ENCODE results near the gene MICAL2. TPM values are rescaled to one million over a fixed set of nuclear protein-coding genes. Genes with fewer than 3 reads are reported as not detected.

MICAL2 gene
- total RNA-seq, 2 experiments from 2014 or later: not detected

DNA sequence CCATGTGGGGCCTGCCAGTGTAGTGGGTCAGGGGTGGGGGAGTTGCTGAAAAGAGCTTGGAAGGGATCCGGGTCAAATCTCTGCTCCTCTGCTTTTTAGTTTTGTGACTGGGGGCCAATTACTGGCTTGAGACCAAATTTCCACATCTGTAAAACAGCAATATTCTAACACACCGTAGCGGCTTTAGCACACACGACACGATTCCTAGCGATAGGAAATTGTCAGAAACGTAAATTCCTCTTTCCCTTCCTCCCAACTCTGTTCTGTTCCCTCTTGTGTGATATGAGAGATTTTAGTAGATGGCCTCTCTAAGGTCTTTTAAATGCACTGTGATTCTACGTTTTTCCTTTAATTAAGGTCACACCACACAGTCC lies 71.9 kb downstream of the MICAL2 start:
- Histone ChIP-seq H3K27ac (ENCODE audit: low read depth, low read length, poor library complexity, severe bottlenecking) (no peak overlapping the region), H3K9me2 (ENCODE audit: insufficient read depth, low read length) (no peaks in the 10 kb centered on the region), H3K36me3 (ENCODE audit: insufficient read depth, low read length) (no peaks in the 10 kb centered on the region), H3K4me2 (ENCODE audit: low read length) (no peak overlapping the region), H3K4me1 (ENCODE audit: insufficient read depth, low read length, poor library complexity, severe bottlenecking) (no peaks in the 10 kb centered on the region), H3K9me3 (ENCODE audit: low read length) (no peaks in the 10 kb centered on the region), H3K4me3 (ENCODE audit: low read depth, low read length, poor library complexity, severe bottlenecking) (no peak overlapping the region), H2AFZ (ENCODE audit: low read length) (no peak overlapping the region), H4K20me1 (ENCODE audit: insufficient read depth, low read length) (no peaks in the 10 kb centered on the region), H3K79me2 (ENCODE audit: insufficient read depth, low read depth, low read length) (no peaks in the 10 kb centered on the region)
- CTCF ChIA-PET (ENCODE audit: unreplicated experiment): no interaction called here
- DNase-seq (ENCODE audit: low spot score): no peak
- intact Hi-C loops (cut with micrococcal nuclease; ENCODE audit: unreplicated experiment): no loop called here
- TF ChIP-seq EZH2phosphoT487 (IDR thresholded peaks at IDR 0.05; ENCODE audit: borderline replicate concordance, low read depth, low read length): no peak
- POLR2A ChIA-PET: no interaction called here
- BruUV-seq (replicated peaks): no TSS peak

DNA sequence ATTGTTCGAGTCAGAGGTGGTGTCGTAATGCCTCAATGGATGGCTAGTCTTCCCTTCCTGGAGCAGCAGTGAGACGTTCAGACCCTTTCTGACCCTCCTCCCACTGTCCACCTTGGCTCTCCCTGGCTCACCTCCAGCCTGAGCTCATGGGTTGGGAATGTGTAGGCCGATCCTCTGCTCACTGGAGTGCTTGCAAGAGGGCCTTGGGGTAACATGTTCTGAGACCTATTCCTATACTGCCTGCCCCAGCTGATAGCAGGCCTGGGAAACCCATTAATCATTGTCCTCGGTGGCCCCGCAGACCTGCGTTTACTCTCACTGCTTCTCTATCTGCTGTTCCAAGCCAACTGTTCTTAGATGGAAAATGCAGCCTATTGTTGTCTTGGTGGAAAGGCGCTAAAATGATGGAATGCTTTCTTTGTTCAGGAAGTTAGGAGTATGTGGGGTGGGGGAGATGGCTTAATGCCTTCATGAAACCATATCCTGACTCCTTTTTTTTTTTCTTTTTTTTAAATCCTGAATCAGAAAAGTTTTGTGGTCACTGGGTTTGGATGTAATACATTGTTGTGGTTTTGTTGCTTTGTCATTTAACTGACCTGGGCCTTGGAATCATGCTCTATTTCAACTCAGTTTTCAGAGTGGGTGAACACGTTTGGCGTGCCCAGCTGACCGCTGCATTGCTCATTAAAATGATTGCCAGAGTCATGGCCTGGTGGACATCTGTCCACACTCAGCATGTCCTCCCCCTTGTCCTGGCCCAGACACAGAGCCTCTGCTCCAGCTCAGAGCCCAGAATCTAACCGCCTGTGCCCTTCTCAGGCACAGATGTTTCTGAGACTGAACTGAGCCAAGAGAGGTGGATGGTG lies 72.5 kb downstream of the MICAL2 start:
- ChIA-PET POLR2A (no interaction called here), CTCF (ENCODE audit: unreplicated experiment) (no interaction called here)
- H3K79me2 ChIP-seq (ENCODE audit: insufficient read depth, low read depth, low read length): no peaks in the 10 kb centered on the region
- no peak overlapping the region for H3K27ac ChIP-seq (ENCODE audit: low read depth, low read length, poor library complexity, severe bottlenecking)
- H4K20me1 ChIP-seq (ENCODE audit: insufficient read depth, low read length): no peaks in the 10 kb centered on the region
- H3K9me2 ChIP-seq (ENCODE audit: insufficient read depth, low read length): no peaks in the 10 kb centered on the region
- no peaks in the 10 kb centered on the region for H3K4me1 ChIP-seq (ENCODE audit: insufficient read depth, low read length, poor library complexity, severe bottlenecking)
- intact Hi-C loops (cut with micrococcal nuclease; ENCODE audit: unreplicated experiment): no loop called here
- H3K4me3 ChIP-seq (ENCODE audit: low read depth, low read length, poor library complexity, severe bottlenecking): no peak overlapping the region
- no peak overlapping the region for H3K4me2 ChIP-seq (ENCODE audit: low read length)
- DNase-seq (ENCODE audit: low spot score): no peak
- H3K9me3 ChIP-seq (ENCODE audit: low read length): no peaks in the 10 kb centered on the region
- no peaks in the 10 kb centered on the region for H3K36me3 ChIP-seq (ENCODE audit: insufficient read depth, low read length)
- TF ChIP-seq, protein P1, sequence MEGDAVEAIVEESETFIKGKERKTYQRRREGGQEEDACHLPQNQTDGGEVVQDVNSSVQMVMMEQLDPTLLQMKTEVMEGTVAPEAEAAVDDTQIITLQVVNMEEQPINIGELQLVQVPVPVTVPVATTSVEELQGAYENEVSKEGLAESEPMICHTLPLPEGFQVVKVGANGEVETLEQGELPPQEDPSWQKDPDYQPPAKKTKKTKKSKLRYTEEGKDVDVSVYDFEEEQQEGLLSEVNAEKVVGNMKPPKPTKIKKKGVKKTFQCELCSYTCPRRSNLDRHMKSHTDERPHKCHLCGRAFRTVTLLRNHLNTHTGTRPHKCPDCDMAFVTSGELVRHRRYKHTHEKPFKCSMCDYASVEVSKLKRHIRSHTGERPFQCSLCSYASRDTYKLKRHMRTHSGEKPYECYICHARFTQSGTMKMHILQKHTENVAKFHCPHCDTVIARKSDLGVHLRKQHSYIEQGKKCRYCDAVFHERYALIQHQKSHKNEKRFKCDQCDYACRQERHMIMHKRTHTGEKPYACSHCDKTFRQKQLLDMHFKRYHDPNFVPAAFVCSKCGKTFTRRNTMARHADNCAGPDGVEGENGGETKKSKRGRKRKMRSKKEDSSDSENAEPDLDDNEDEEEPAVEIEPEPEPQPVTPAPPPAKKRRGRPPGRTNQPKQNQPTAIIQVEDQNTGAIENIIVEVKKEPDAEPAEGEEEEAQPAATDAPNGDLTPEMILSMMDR (conservative IDR thresholded peaks at IDR 0.05; ENCODE audit: low read length): no peak
- no peak for TF ChIP-seq EZH2phosphoT487 (IDR thresholded peaks at IDR 0.05; ENCODE audit: borderline replicate concordance, low read depth, low read length)
- BruUV-seq (replicated peaks): no TSS peak
- H2AFZ ChIP-seq (ENCODE audit: low read length): no peak overlapping the region

DNA sequence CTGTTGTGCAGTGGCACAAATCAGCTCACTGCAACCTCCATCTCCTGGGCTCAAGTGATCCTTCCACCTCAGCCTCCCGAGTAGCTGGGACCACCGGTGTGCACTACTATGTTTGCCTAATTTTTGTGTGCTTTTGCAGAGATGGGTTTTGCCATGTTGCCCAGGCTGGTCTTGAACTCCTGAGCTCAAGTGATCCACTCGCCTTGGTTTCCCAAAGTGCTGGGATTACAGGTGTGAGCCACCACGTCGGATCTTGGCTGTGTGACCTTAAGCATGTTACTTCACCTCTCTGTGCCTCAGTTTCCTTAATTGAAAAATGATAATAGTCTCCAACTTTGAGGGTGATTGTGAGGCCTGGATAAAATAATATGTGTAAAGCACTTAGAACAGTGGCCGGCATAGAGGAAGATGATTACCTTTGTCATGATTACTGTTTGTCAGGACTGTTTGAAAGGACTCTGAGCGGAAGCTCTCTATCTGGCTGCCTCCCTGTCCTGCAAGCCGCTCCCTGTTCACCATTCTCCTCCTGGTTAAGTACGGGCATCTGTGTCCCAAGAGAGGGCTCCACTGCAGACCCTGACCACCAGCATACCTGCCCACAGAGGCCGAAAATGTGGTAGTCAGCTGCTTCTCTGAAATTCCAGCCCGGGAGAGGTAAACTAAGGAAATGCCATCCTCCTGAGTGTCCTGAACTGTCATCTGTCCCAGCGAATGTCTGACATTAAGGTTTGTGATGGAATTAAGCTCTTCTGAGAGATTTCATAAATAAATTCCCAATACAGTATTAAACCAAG lies 73.6 kb downstream of the MICAL2 start:
- no peaks in the 10 kb centered on the region for H4K20me1 ChIP-seq (ENCODE audit: insufficient read depth, low read length)
- TF ChIP-seq, protein P1 (conservative IDR thresholded peaks at IDR 0.05; ENCODE audit: low read length): no peak
- no peak for TF ChIP-seq EZH2phosphoT487 (IDR thresholded peaks at IDR 0.05; ENCODE audit: borderline replicate concordance, low read depth, low read length)
- DNase-seq (ENCODE audit: low spot score): no peak
- BruUV-seq (replicated peaks): no TSS peak
- H3K4me2 ChIP-seq (ENCODE audit: low read length): no peak overlapping the region
- intact Hi-C loops (cut with micrococcal nuclease; ENCODE audit: unreplicated experiment): no loop called here
- H3K4me1 ChIP-seq (ENCODE audit: insufficient read depth, low read length, poor library complexity, severe bottlenecking): no peaks in the 10 kb centered on the region
- CTCF ChIA-PET (ENCODE audit: unreplicated experiment): no interaction called here
- H3K79me2 ChIP-seq (ENCODE audit: insufficient read depth, low read depth, low read length): no peaks in the 10 kb centered on the region
- no peaks in the 10 kb centered on the region for H3K9me2 ChIP-seq (ENCODE audit: insufficient read depth, low read length)
- POLR2A ChIA-PET: no interaction called here
- no peak overlapping the region for H3K27ac ChIP-seq (ENCODE audit: low read depth, low read length, poor library complexity, severe bottlenecking)
- no peaks in the 10 kb centered on the region for H3K36me3 ChIP-seq (ENCODE audit: insufficient read depth, low read length)
- no peak overlapping the region for H3K4me3 ChIP-seq (ENCODE audit: low read depth, low read length, poor library complexity, severe bottlenecking)
- no peaks in the 10 kb centered on the region for H3K9me3 ChIP-seq (ENCODE audit: low read length)
- no peak overlapping the region for H2AFZ ChIP-seq (ENCODE audit: low read length)

Data from OCI-LY7 (cell line).